A549 (cell line): Measurements from ENCODE around the gene KCNK15. TPM values are rescaled to one million over a fixed set of nuclear protein-coding genes. Genes with fewer than 3 reads are reported as not detected.
A peak's percentile ranks its signal among the peaks of the same experiment; 100 is the strongest.

Experiments
- ATAC-seq, 2 experiments: fragments of 200-7000 bp in 1 of 2; fragments of >200 bp in 1 of 2; cut with Nextera tagmentation in 1 of 2; cut with Tn5 transposase in 1 of 2; 3 replicates each; pipeline versions ENCODE4 v1.8.0 to v1.9.1; 2018 to 2020; ENCODE audit warnings: mild to moderate bottlenecking in 1 of 2, moderate library complexity in 1 of 2
- CTCF ChIA-PET: fragments of 300-600 bp; sonication (Branson Sonifier 250); formaldehyde crosslinking; extraction: SDS; loops from one replicate; lab custom pipeline; 2021; ENCODE audit warnings: antibody characterized with exemption, inconsistent platforms; lab: Yijun Ruan, JAX
- POLR2A ChIA-PET: fragments of 350-600 bp; formaldehyde crosslinking; extraction: SDS; loops from one replicate; lab custom pipeline; 2021; ENCODE audit warnings: antibody characterized with exemption, inconsistent platforms; lab: Yijun Ruan, JAX
- DNase-seq, 2 experiments: peaks; one replicate each; pipeline versions ENCODE4 v3.0.0 to v3.0.0-alpha.2; 2011 to 2016; ENCODE audit warnings: low read depth in 1 of 2, low spot score in 1 of 2
- FAIRE-seq: peaks from 2 replicates; lab custom pipeline; 2011; peaks lifted over from hg19 to GRCh38; lab: Jason Lieb, UNC
- H3K27ac ChIP-seq, 2 experiments: fragments of >200 bp; sonication (Bioruptor Twin); formaldehyde crosslinking; 3 replicates each; pipeline ENCODE4 v1.5.1; 2016 to 2017
- H3K4me1 ChIP-seq: fragments of >200 bp; sonication (Bioruptor Twin); formaldehyde crosslinking; 3 replicates; pipeline ENCODE4 v1.6.1; 2016
- H3K4me2 ChIP-seq: fragments of >200 bp; sonication (Bioruptor Twin); formaldehyde crosslinking; 3 replicates; pipeline ENCODE4 v1.6.1; 2016
- H3K4me3 ChIP-seq: fragments of >200 bp; sonication (Bioruptor Twin); formaldehyde crosslinking; 3 replicates; pipeline ENCODE4 v1.5.1; 2016
- H3K9me3 ChIP-seq: fragments of >200 bp; sonication (Bioruptor Twin); formaldehyde crosslinking; 3 replicates; pipeline ENCODE4 v1.6.1; 2016
- CEBPB ChIP-seq, 2 experiments: fragments of >200 bp in 1 of 2; sonication (Bioruptor Twin) in 1 of 2; formaldehyde crosslinking in 1 of 2; IDR thresholded peaks; 2 replicates each; pipeline ENCODE4 v1.6.1; 2012 to 2016
- EHMT2 ChIP-seq: fragments of 200-600 bp; sonication (generic); IDR thresholded peaks from 2 replicates; pipeline ENCODE4 v1.6.1; 2016; ENCODE audit warnings: antibody characterized with exemption, low read depth, mild to moderate bottlenecking, moderate library complexity
- EP300 ChIP-seq, 2 experiments: fragments of >200 bp; sonication (Bioruptor Twin); formaldehyde crosslinking; IDR thresholded peaks; 2 replicates in 1 of 2; 3 replicates in 1 of 2; pipeline ENCODE4 v1.6.1; 2016 to 2017
- FOSL2 ChIP-seq, 2 experiments: fragments of 450-650 bp in 1 of 2; fragments of >200 bp in 1 of 2; sonication (Bioruptor Twin) in 1 of 2; formaldehyde crosslinking; IDR thresholded peaks; 2 replicates each; pipeline versions ENCODE4 v1.5.0 to v1.6.1; 2016 to 2020; ENCODE audit warnings: mild to moderate bottlenecking in 1 of 2, moderate library complexity in 1 of 2
- GATA3 ChIP-seq: IDR thresholded peaks from 2 replicates; pipeline ENCODE4 v1.6.1; 2012; ENCODE audit warnings: borderline replicate concordance
- JUN ChIP-seq, 2 experiments: fragments of >200 bp; sonication (Bioruptor Twin); formaldehyde crosslinking; IDR thresholded peaks; 2 replicates in 1 of 2; 3 replicates in 1 of 2; pipeline ENCODE4 v1.6.1; 2016 to 2017
- MAFK ChIP-seq: fragments of 450-650 bp; IDR thresholded peaks from 2 replicates; pipeline ENCODE4 v1.6.1; 2014; ENCODE audit not compliant: partially characterized antibody
- NR3C1 ChIP-seq: fragments of >200 bp; sonication (Bioruptor Twin); formaldehyde crosslinking; IDR thresholded peaks from 3 replicates; pipeline ENCODE4 v1.6.1; 2017
- SMC3 ChIP-seq: fragments of >200 bp; sonication (Bioruptor Twin); formaldehyde crosslinking; IDR thresholded peaks from 3 replicates; pipeline ENCODE4 v1.6.1; 2018; ENCODE audit warnings: inconsistent platforms
- TP53 ChIP-seq: fragments of 250-450 bp; sonication (Bioruptor Pico); IDR thresholded peaks from 2 replicates; pipeline ENCODE4 v1.5.0; 2021; ENCODE audit warnings: mild to moderate bottlenecking, moderate library complexity
- ZC3H11A ChIP-seq: fragments of 450-650 bp; IDR thresholded peaks from 2 replicates; pipeline ENCODE4 v1.6.1; 2014; ENCODE audit warnings: antibody characterized with exemption, mild to moderate bottlenecking
- WGBS: methylation state at CpG from one replicate; pipeline ENCODE4 v1.1.6; 2017; ENCODE audit errors: missing lambda C conversion rate; 5-methylcytosine and 5-hydroxymethylcytosine counted together
- polyA plus RNA-seq, 4 experiments: library from polyadenylated mRNA; depleted of rRNA in 3 of 4; stranded (reverse); fragments of >200 nt; fragmentation: RNase III in 1 of 4; extraction: RNeasy Plus Mini Kit Qiagen cat#74134 plus additional on column Dnase treatment in 1 of 4; gene quantifications; 2 replicates in 3 of 4; 3 replicates in 1 of 4; pipeline ENCODE4 v1.2.3, GENCODE V29; 2011 to 2017
- TF ChIP-seq, protein P1 (sequence below): fragments of 450-650 bp; IDR thresholded peaks from 2 replicates; pipeline ENCODE4 v1.6.1; 2014; ENCODE audit warnings: antibody characterized with exemption
- TF ChIP-seq, protein P2 (sequence below): fragments of 150-350 bp; IDR thresholded peaks from 2 replicates; pipeline ENCODE4 v1.6.1; 2014; ENCODE audit warnings: low read depth, mild to moderate bottlenecking, low read length
- TF ChIP-seq, protein P3 (sequence below): fragments of >200 bp; sonication (Bioruptor Twin); formaldehyde crosslinking; IDR thresholded peaks from 3 replicates; pipeline ENCODE4 v1.5.1; 2016
- TF ChIP-seq, protein P4 (sequence below): IDR thresholded peaks from 2 replicates; pipeline ENCODE4 v1.6.1; 2012

KCNK15 gene
- polyA plus RNA-seq, 2 of the 4 experiments (the other 2 are of a cell fraction), result 0.43 to 0.49 TPM

DNA sequence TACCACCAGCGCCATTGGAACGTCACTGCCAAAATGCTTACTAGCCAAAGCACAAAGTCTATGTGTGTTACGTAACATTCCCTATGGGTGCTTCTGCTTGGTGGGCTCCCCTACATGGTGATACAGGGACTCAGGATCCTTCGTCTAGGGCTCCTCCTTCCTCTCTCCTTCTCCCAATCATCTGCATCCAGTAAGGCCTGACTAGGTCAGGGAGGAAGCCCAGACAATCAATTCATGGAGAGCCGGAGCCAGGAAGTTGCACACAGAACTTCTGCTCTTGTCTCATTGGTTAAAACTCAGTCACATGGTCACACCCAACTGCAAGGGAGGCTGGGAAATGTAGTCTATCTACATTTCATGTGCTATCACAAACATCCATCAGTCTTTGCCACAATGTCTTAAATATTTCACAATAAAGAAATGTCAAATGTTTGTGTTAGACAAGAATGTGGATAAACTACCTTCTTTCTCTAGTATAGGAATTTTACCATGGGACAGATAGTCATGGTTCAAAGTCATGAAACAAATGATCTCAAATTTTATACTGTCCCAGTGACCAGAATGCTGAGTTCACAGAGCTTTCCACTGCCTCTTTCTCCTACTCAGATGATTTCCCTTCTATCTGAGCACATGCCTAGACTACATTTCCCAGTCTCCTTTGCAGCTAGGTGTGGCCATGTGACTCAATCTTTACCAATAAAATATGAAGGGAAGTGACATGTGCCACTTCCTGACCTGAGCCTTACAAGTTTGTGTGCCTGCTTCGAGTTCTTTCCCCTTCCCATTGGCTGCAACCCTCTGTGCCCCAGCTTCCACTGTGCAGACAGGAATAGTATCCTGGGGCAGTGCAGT, 9.3 kb upstream of the KCNK15 start:
- peak; percentile 86 to 97 for DNase-seq
- POLR2A ChIA-PET, result no interaction called here
- peak; percentile 13 for FAIRE-seq
- H3K9me3 ChIP-seq, result no peaks in the 10 kb centered on the region
- peak overlapping the region; percentile 57 to 96 for H3K27ac ChIP-seq
- peak overlapping the region; percentile 50 for H3K4me2 ChIP-seq
- peaks cover 43% of the 10 kb centered on the region for H3K4me1 ChIP-seq
- no peak overlapping the region for H3K4me3 ChIP-seq
- ATAC-seq, result peak; percentile 72 to 87
- CTCF ChIA-PET, result interaction anchor here (1.0 to 9.5 kb wide), 4 partner anchors 12 to 131 kb away, joined by 4 to 119 read pairs (median 18); no protein-coding TSS in a partner anchor
- TF ChIP-seq MAFK (peak; percentile 36), CEBPB (IDR thresholded peaks at IDR 0.05) (peak; percentile 12 to 89; a peak in 3 of 4 replicates), FOSL2 (IDR thresholded peaks at IDR 0.05) (no peak), FOSL2 (CRISPR knock-in tag; IDR thresholded peaks at IDR 0.05) (peak; percentile 22; the same call in 1 of the 2 replicates)
- TF ChIP-seq, protein P1, sequence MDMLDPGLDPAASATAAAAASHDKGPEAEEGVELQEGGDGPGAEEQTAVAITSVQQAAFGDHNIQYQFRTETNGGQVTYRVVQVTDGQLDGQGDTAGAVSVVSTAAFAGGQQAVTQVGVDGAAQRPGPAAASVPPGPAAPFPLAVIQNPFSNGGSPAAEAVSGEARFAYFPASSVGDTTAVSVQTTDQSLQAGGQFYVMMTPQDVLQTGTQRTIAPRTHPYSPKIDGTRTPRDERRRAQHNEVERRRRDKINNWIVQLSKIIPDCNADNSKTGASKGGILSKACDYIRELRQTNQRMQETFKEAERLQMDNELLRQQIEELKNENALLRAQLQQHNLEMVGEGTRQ, result peak; percentile 85
- TF ChIP-seq, protein P2, sequence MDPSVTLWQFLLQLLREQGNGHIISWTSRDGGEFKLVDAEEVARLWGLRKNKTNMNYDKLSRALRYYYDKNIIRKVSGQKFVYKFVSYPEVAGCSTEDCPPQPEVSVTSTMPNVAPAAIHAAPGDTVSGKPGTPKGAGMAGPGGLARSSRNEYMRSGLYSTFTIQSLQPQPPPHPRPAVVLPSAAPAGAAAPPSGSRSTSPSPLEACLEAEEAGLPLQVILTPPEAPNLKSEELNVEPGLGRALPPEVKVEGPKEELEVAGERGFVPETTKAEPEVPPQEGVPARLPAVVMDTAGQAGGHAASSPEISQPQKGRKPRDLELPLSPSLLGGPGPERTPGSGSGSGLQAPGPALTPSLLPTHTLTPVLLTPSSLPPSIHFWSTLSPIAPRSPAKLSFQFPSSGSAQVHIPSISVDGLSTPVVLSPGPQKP, result no peak
- WGBS, result 35% methylated on average over 6 of the region's 6 CpGs

DNA sequence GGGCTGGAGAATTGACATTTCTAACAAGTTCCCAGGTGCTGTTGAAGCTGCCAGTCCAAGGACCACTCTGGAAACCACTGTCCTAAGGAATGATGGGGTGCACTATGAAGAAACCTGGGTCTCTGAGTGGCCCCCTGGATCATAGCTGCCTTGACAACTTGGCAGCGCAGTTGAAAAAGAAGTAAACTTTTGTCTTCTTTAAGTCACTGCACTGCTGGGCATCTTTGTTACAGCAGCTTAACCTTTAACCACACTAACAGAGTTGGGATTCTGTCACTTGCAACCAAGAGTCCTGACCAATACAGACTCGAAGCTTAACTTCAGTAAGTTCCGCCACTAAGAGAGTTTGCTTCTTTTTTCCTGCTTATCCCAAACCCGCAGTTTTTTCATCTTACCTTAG, 8.5 kb upstream of the KCNK15 start:
- H3K9me3 ChIP-seq, result no peaks in the 10 kb centered on the region
- H3K4me2 ChIP-seq, result no peak overlapping the region
- ChIA-PET CTCF (interaction anchor here (1.0 to 9.5 kb wide), 4 partner anchors 12 to 130 kb away, joined by 4 to 119 read pairs (median 18); no protein-coding TSS in a partner anchor), POLR2A (no interaction called here)
- WGBS, result 93% methylated on average over 4 of the region's 4 CpGs
- DNase-seq (no peak), ATAC-seq (no peak), FAIRE-seq (no peak)
- H3K4me3 ChIP-seq, result no peak overlapping the region
- TF ChIP-seq GATA3 (no peak), EHMT2 (no peak), ZC3H11A (no peak)
- peaks cover 36% of the 10 kb centered on the region for H3K4me1 ChIP-seq
- peak overlapping the region in 1 of 2 experiments; percentile 31; a peak in 2 of 6 replicates for H3K27ac ChIP-seq

DNA sequence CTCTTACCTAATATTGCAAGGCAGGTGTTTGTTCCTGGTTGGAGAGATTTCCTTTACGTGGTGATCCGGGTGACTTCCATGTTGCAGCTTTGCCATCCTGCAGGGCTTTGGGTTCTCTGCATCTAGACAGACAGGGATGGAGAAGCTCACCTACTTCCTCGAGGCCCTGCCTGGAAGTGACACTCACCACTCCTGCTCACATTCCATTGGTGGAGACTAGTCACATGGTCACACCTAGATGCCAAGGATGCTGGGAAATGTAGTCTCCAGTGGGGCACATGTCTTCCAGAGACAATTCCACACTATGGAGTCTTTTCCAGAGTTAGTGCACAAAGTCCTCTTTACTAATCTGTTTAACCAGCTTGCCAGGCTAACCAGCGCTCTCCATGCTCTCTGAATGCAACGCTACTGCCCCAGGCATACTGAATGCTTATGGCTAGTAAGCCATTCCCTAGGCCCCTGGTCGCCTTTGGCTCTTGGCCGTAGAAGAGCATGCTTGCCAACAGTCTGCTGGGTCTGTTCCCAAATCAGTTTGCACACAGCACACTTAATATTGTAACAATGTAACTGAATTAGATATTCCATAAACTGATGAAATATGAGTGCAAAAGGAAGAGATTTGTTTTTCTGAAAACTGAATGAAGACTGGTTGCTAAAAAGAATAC, 6.7 kb upstream of the KCNK15 start:
- H3K4me2 ChIP-seq, result peak overlapping the region; percentile 42
- ATAC-seq, result peak; percentile 71 to 85
- H3K9me3 ChIP-seq, result no peaks in the 10 kb centered on the region
- no peak overlapping the region for H3K4me3 ChIP-seq
- POLR2A ChIA-PET, result no interaction called here
- H3K4me1 ChIP-seq, result peaks cover 21% of the 10 kb centered on the region
- peak; percentile 94 to 95 for DNase-seq
- WGBS, result 64% methylated on average over 7 of the region's 7 CpGs
- TF ChIP-seq EP300 (IDR thresholded peaks at IDR 0.05) (no peak), FOSL2 (IDR thresholded peaks at IDR 0.05) (no peak), FOSL2 (CRISPR knock-in tag; IDR thresholded peaks at IDR 0.05) (no peak), NR3C1 (no peak), GATA3 (no peak), JUN (IDR thresholded peaks at IDR 0.05) (no peak), TP53 (CRISPR knock-in tag) (no peak), SMC3 (no peak)
- TF ChIP-seq, protein P1, result peak; percentile 90
- TF ChIP-seq, protein P2, result no peak
- TF ChIP-seq, protein P3, sequence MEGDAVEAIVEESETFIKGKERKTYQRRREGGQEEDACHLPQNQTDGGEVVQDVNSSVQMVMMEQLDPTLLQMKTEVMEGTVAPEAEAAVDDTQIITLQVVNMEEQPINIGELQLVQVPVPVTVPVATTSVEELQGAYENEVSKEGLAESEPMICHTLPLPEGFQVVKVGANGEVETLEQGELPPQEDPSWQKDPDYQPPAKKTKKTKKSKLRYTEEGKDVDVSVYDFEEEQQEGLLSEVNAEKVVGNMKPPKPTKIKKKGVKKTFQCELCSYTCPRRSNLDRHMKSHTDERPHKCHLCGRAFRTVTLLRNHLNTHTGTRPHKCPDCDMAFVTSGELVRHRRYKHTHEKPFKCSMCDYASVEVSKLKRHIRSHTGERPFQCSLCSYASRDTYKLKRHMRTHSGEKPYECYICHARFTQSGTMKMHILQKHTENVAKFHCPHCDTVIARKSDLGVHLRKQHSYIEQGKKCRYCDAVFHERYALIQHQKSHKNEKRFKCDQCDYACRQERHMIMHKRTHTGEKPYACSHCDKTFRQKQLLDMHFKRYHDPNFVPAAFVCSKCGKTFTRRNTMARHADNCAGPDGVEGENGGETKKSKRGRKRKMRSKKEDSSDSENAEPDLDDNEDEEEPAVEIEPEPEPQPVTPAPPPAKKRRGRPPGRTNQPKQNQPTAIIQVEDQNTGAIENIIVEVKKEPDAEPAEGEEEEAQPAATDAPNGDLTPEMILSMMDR, result no peak
- TF ChIP-seq, protein P4, sequence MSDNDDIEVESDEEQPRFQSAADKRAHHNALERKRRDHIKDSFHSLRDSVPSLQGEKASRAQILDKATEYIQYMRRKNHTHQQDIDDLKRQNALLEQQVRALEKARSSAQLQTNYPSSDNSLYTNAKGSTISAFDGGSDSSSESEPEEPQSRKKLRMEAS, result peak; percentile 29; the same call in 1 of the 2 replicates
- FAIRE-seq, result peak; percentile 73
- H3K27ac ChIP-seq, result 0 out of 6 replicates have a peak overlapping the region, but pooled peaks of 1 of the 2 experiments have one; percentile 19
- CTCF ChIA-PET, result interaction anchor here (5.0 to 9.5 kb wide), 2 partner anchors 10 to 56 kb away, joined by 33 to 119 read pairs; no protein-coding TSS in a partner anchor
